Natural killer cell (primary cell): ENCODE data around the gene PPP1R3E. TPM values are rescaled to one million over a fixed set of nuclear protein-coding genes. Genes with fewer than 3 reads are reported as not detected.

Experiments used
- ATAC-seq, 3 donors: fragments of 150-1000 bp in 2 of 3; fragments of 200-7000 bp in 1 of 3; cut with Tn5 transposase; 1 replicate in 1 of 3; 2 replicates in 2 of 3; pipeline ENCODE4 v1.10.0; 2021; ENCODE audit warnings: mild to moderate bottlenecking in 2 of 3, moderate library complexity in 2 of 3
- DNase-seq, 2 donors: peaks; one replicate each; pipeline versions ENCODE4 v3.0.0 to v3.0.0-alpha.2; 2013 to 2021; ENCODE audit warnings: mixed read lengths in 1 of 2
- H3K27ac ChIP-seq: one replicate; pipeline ENCODE4 v1.5.1; 2013; ENCODE audit warnings: mild to moderate bottlenecking, low read length
- H3K27me3 ChIP-seq: one replicate; pipeline ENCODE4 v1.6.1; 2013; ENCODE audit warnings: low read length; ENCODE audit not compliant: control insufficient read depth, insufficient read depth
- H3K36me3 ChIP-seq: one replicate; pipeline ENCODE4 v1.6.1; 2013; ENCODE audit warnings: low read length; ENCODE audit not compliant: control insufficient read depth, insufficient read depth
- H3K4me1 ChIP-seq: one replicate; pipeline ENCODE4 v1.6.1; 2013; ENCODE audit warnings: low read length; ENCODE audit not compliant: control insufficient read depth, insufficient read depth
- H3K4me3 ChIP-seq: one replicate; pipeline ENCODE4 v1.5.1; 2013; ENCODE audit warnings: low read length
- H3K9me3 ChIP-seq: one replicate; pipeline ENCODE4 v1.6.1; 2013; ENCODE audit warnings: low read length; ENCODE audit not compliant: control insufficient read depth, insufficient read depth
- H3K27ac Mint-ChIP-seq, 2 donors: one replicate each; pipeline ENCODE4 v1.8.0; 2022; ENCODE audit warnings: mild to moderate bottlenecking in 2 of 2, mixed read lengths in 2 of 2, moderate library complexity in 1 of 2
- H3K27me3 Mint-ChIP-seq, 2 donors: one replicate each; pipeline ENCODE4 v1.8.0; 2022; ENCODE audit warnings: low read depth in 2 of 2, mixed read lengths in 2 of 2
- H3K36me3 Mint-ChIP-seq: one replicate; pipeline ENCODE4 v1.8.0; 2022; ENCODE audit warnings: mixed read lengths
- H3K4me1 Mint-ChIP-seq, 2 donors: one replicate each; pipeline ENCODE4 v1.8.0; 2022; ENCODE audit warnings: mixed read lengths in 2 of 2
- H3K4me3 Mint-ChIP-seq: one replicate; pipeline ENCODE4 v1.8.0; 2022; ENCODE audit warnings: mild to moderate bottlenecking, moderate library complexity, mixed read lengths
- H3K9me3 Mint-ChIP-seq, 2 donors: one replicate each; pipeline ENCODE4 v1.8.0; 2022; ENCODE audit warnings: mixed read lengths in 2 of 2
- CTCF ChIP-seq: fragments of 200-600 bp; IDR thresholded peaks from one replicate; pipeline ENCODE4 v1.8.0; 2022; ENCODE audit warnings: antibody characterized with exemption
- WGBS: methylation state at CpG from one replicate; pipeline ENCODE4 v1.1.7; 2013; ENCODE audit warnings: missing lambda C conversion rate; ENCODE audit not compliant: insufficient coverage; 5-methylcytosine and 5-hydroxymethylcytosine counted together
- intact Hi-C: fragments of 100-400 bp; cut with micrococcal nuclease; formaldehyde crosslinking; loops from one replicate; pipeline ENCODE4 v1.14.2; 2022
- total RNA-seq, 4 donors: library from RNA; stranded (reverse); fragments of 120-200 nt in 1 of 4; gene quantifications; one replicate each; pipeline versions ENCODE4 v1.2.3 to v1.2.4, GENCODE V29; 2013 to 2022

The PPP1R3E gene
- total RNA-seq, 3 donors from 2014 or later (not counting 1 experiment from before 2014, with no cell fraction given) = 13.2 to 27.8 (median 25.1) TPM

GRCh38 chr14:23348297-23348655, 45.6 kb upstream of the PPP1R3E start:
- intact Hi-C loops = no loop called here

GRCh38 chr14:23347406-23348296, 45.0 kb upstream of the PPP1R3E start:
- DNase-seq (no peak), ATAC-seq (no peak)
- TF ChIP-seq CTCF = no peak
- H3K27me3 Mint-ChIP-seq = peaks cover 32% of the 10 kb centered on the region in 2 donors
- Histone ChIP-seq H3K27ac (no peak overlapping the region), H3K4me3 (no peak overlapping the region), H3K4me1 (peaks cover 9% of the 10 kb centered on the region), H3K9me3 (no peaks in the 10 kb centered on the region), H3K27me3 (peaks cover 13% of the 10 kb centered on the region), H3K36me3 (no peaks in the 10 kb centered on the region)
- H3K4me1 Mint-ChIP-seq = peaks cover 0 to 7% of the 10 kb centered on the region in 2 donors
- H3K9me3 Mint-ChIP-seq = no peaks in the 10 kb centered on the region
- no peaks in the 10 kb centered on the region for H3K36me3 Mint-ChIP-seq
- H3K27ac Mint-ChIP-seq = no peak overlapping the region
- 95% methylated on average over 19 of the region's 19 CpGs for WGBS
- no peak overlapping the region for H3K4me3 Mint-ChIP-seq
- intact Hi-C loops = no loop called here

More at GRCh38 chr14:23348297-23348655, 45.6 kb upstream of the PPP1R3E start:
- Histone ChIP-seq H3K27me3 (peaks cover 16% of the 10 kb centered on the region), H3K9me3 (no peaks in the 10 kb centered on the region), H3K27ac (no peak overlapping the region), H3K36me3 (no peaks in the 10 kb centered on the region), H3K4me1 (peaks cover 12% of the 10 kb centered on the region), H3K4me3 (no peak overlapping the region)
- H3K27me3 Mint-ChIP-seq = peaks cover 33 to 34% of the 10 kb centered on the region in 2 donors
- no peak overlapping the region for H3K4me3 Mint-ChIP-seq
- no peaks in the 10 kb centered on the region for H3K9me3 Mint-ChIP-seq
- H3K36me3 Mint-ChIP-seq = no peaks in the 10 kb centered on the region
- DNase-seq (no peak), ATAC-seq (no peak)
- 97% methylated on average over 6 of the region's 6 CpGs for WGBS
- no peak for TF ChIP-seq CTCF
- no peak overlapping the region for H3K27ac Mint-ChIP-seq
- H3K4me1 Mint-ChIP-seq = peaks cover 6 to 12% of the 10 kb centered on the region in 2 donors

- H3K27me3 ChIP-seq = peaks cover 11% of the 10 kb centered on the region
- ATAC-seq = no peak
- DNase-seq = no peak
- intact Hi-C loops = no loop called here
- Mint-ChIP-seq H3K9me3 (no peaks in the 10 kb centered on the region), H3K4me1 (peaks cover 0 to 7% of the 10 kb centered on the region in 2 donors), H3K27ac (no peak overlapping the region), H3K27me3 (peaks cover 32 to 36% of the 10 kb centered on the region in 2 donors), H3K4me3 (no peak overlapping the region), H3K36me3 (no peaks in the 10 kb centered on the region)
- WGBS = 92% methylated on average over 27 of the region's 27 CpGs
- H3K4me1 ChIP-seq = peaks cover 1% of the 10 kb centered on the region
- no peaks in the 10 kb centered on the region for H3K9me3 ChIP-seq
- no peak for TF ChIP-seq CTCF
- H3K36me3 ChIP-seq = no peaks in the 10 kb centered on the region
- no peak overlapping the region for H3K4me3 ChIP-seq
- no peak overlapping the region for H3K27ac ChIP-seq
These were observed 44.2 kb upstream of the PPP1R3E start for GRCh38 chr14:23346693-23347405.
